T-cell (primary cell): ENCODE data around the gene RNF168. TPM values are rescaled to one million over a fixed set of nuclear protein-coding genes. Genes with fewer than 3 reads are reported as not detected.
"Not testable (repeated sequence)": the region's sequence is repeated elsewhere in the genome, so short reads cannot be mapped to it uniquely, and the experiment has no call there.

Experiments
- ATAC-seq, 4 experiments: fragments of 200-7000 bp in 3 of 4; fragments of 150-1000 bp in 1 of 4; cut with Tn5 transposase; replicated peaks in 1 of 4; 1 replicate in 3 of 4; 2 replicates in 1 of 4; pipeline ENCODE4 v1.10.0; 2021; ENCODE audit warnings: moderate library complexity in 3 of 4, mild to moderate bottlenecking in 2 of 4, moderate number of reproducible peaks in 1 of 4
- CTCF ChIA-PET, 2 donors: fragments of 300-600 bp; sonication (Branson Sonifier 250); formaldehyde crosslinking; loops; one replicate each; lab custom pipeline; 2022; ENCODE audit warnings: antibody characterized with exemption in 2 of 2; lab: Charles Lee
- POLR2A ChIA-PET, 2 donors: fragments of 300-600 bp; sonication (Branson Sonifier 250); formaldehyde crosslinking; loops; one replicate each; lab custom pipeline; 2022; ENCODE audit warnings: antibody characterized with exemption in 2 of 2; lab: Charles Lee
- DNase-seq, 35 experiments: peaks; one replicate each; pipeline versions ENCODE4 v3.0.0 to v3.0.0-alpha.2; 2013 to 2023
- H3K27ac ChIP-seq: one replicate; pipeline ENCODE4 v1.5.1; 2013; ENCODE audit warnings: low read length
- H3K27me3 ChIP-seq, 2 experiments: replicated peaks in 1 of 2; 1 replicate in 1 of 2; 2 replicates in 1 of 2; pipeline versions ENCODE4 v1.6.1 to v1.7.0; 2013; ENCODE audit warnings: low read length in 1 of 2, mixed read lengths in 1 of 2; ENCODE audit not compliant: control insufficient read depth in 2 of 2, insufficient read depth in 2 of 2; ENCODE audit errors: extremely low read depth in 1 of 2
- H3K36me3 ChIP-seq, 2 donors: 1 replicate in 1 of 2; 2 replicates in 1 of 2; pipeline versions ENCODE4 v1.6.1 to v1.7.0; 2013; ENCODE audit warnings: low read length in 1 of 2; ENCODE audit not compliant: control insufficient read depth in 2 of 2, insufficient read depth in 1 of 2; ENCODE audit errors: extremely low read depth in 1 of 2
- H3K4me1 ChIP-seq, 2 experiments: 1 replicate in 1 of 2; 2 replicates in 1 of 2; pipeline versions ENCODE4 v1.6.1 to v1.7.0; 2013; ENCODE audit warnings: low read length in 2 of 2, mixed read lengths in 1 of 2; ENCODE audit not compliant: insufficient read depth in 2 of 2, control insufficient read depth in 1 of 2; ENCODE audit errors: extremely low read depth in 1 of 2
- H3K4me3 ChIP-seq, 2 donors: 1 replicate in 1 of 2; 2 replicates in 1 of 2; pipeline versions ENCODE4 v1.5.1 to v1.7.0; 2013; ENCODE audit warnings: mild to moderate bottlenecking in 2 of 2, low read length in 1 of 2, moderate library complexity in 1 of 2; ENCODE audit not compliant: control insufficient read depth in 1 of 2; ENCODE audit errors: extremely low read depth in 1 of 2
- H3K9me3 ChIP-seq: 2 replicates; pipeline ENCODE4 v1.7.0; 2013
- H3K27ac Mint-ChIP-seq, 2 donors: one replicate each; pipeline ENCODE4 v1.8.0; 2020 to 2021; ENCODE audit warnings: mild to moderate bottlenecking in 2 of 2, mixed read lengths in 2 of 2
- H3K27me3 Mint-ChIP-seq, 2 donors: one replicate each; pipeline ENCODE4 v1.8.0; 2021 to 2022; ENCODE audit warnings: mixed read lengths in 2 of 2
- H3K36me3 Mint-ChIP-seq: one replicate; pipeline ENCODE4 v1.8.0; 2021; ENCODE audit warnings: mixed read lengths
- H3K4me1 Mint-ChIP-seq, 3 donors: one replicate each; pipeline ENCODE4 v1.8.0; 2020 to 2022; ENCODE audit warnings: mixed read lengths in 3 of 3, mild to moderate bottlenecking in 1 of 3
- H3K4me3 Mint-ChIP-seq, 3 donors: one replicate each; pipeline ENCODE4 v1.8.0; 2020 to 2022; ENCODE audit warnings: mild to moderate bottlenecking in 3 of 3, mixed read lengths in 3 of 3, moderate library complexity in 3 of 3
- H3K9me3 Mint-ChIP-seq, 3 donors: one replicate each; pipeline ENCODE4 v1.8.0; 2020 to 2022; ENCODE audit warnings: mixed read lengths in 3 of 3
- WGBS: methylation state at CpG from one replicate; pipeline ENCODE4 v1.1.5; 2013; ENCODE audit warnings: missing lambda C conversion rate; ENCODE audit not compliant: insufficient coverage; 5-methylcytosine and 5-hydroxymethylcytosine counted together
- total RNA-seq, 35 experiments: library from RNA in 6 of 35; stranded (reverse) in 6 of 35; fragments of 120-200 nt in 1 of 35; gene quantifications; one replicate each; pipeline versions ENCODE4 v1.2.1 to v1.2.4 and lab custom pipeline; 2013 to 2026

The RNF168 gene
- total RNA-seq, 5 donors from 2014 or later (not counting 1 experiment from before 2014, with no cell fraction given): 27.1 to 71.2 (median 64.8) TPM

DNA sequence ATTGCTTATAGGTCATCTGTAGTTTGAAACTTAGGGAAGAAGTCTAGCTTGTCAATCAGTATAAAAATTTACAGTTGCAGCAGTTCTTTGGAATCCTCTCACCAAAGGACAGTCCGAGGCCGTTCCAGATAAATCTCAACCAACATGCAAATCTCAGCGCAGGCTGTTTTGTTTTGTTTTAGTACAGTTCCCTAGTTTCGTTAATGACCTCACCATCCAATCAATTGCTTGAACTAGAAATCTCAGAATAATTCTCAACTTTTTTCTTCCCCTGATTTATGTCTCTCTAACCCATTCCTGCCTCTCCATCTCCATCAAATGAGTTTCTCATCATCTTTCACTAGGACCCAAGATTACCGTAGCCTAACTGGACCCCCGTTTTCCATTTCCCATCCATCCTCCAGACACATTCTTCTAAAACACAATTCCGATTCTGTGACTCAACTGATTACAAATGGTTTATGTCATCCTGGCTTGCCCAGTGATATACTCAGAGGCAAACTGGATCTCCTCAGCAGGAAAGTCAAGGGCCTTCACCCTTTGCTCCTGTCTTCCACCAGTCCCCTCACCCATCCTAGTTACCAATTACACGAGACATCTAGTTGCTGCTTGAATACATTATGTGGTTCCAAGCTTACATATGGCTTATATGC is 10.3 kb upstream of the RNF168 start:
- Histone ChIP-seq H3K9me3 (peaks cover 2% of the 10 kb centered on the region), H3K4me3 (no peak overlapping the region), H3K27ac (no peak overlapping the region), H3K4me1 (no peaks in the 10 kb centered on the region), H3K36me3 (no peaks in the 10 kb centered on the region), H3K27me3 (peaks cover 0 to 9% of the 10 kb centered on the region in 2 experiments)
- WGBS: 91% methylated on average over 8 of the region's 8 CpGs
- POLR2A ChIA-PET: no interaction called here
- no peak overlapping the region for H3K4me3 Mint-ChIP-seq
- H3K27ac Mint-ChIP-seq: no peak overlapping the region
- H3K4me1 Mint-ChIP-seq: peaks cover 0 to 4% (median 0%) of the 10 kb centered on the region in 3 donors
- DNase-seq (no peak), ATAC-seq (no peak)
- H3K27me3 Mint-ChIP-seq: peaks cover 0 to 6% of the 10 kb centered on the region in 2 donors
- peaks cover 3 to 12% (median 4%) of the 10 kb centered on the region in 3 donors for H3K9me3 Mint-ChIP-seq
- CTCF ChIA-PET: no interaction called here
- no peaks in the 10 kb centered on the region for H3K36me3 Mint-ChIP-seq

GRCh38 chr3:196511646-196512425 is 8.3 kb upstream of the RNF168 start:
- CTCF ChIA-PET, H3K27me3 Mint-ChIP-seq, H3K36me3 Mint-ChIP-seq, H3K27me3 ChIP-seq, ATAC-seq, H3K4me3 ChIP-seq, H3K4me1 Mint-ChIP-seq, H3K27ac ChIP-seq, H3K4me3 Mint-ChIP-seq, H3K4me1 ChIP-seq, H3K27ac Mint-ChIP-seq, H3K9me3 ChIP-seq, H3K36me3 ChIP-seq, H3K9me3 Mint-ChIP-seq: not testable (repeated sequence)
- whole genome bisulfite sequencing: 73% methylated on average over 11 of the region's 15 CpGs
- POLR2A ChIA-PET: interaction anchor here in 1 of 2 donors (0.6 kb wide), 2 partner anchors 103 to 397 kb away, joined by 3 to 4 read pairs; no protein-coding TSS in a partner anchor
- DNase-seq: peak in 1 of 35 experiments; percentile 25

- H3K4me3 ChIP-seq, H3K27me3 ChIP-seq, H3K4me3 Mint-ChIP-seq, DNase-seq, ATAC-seq, CTCF ChIA-PET, H3K27me3 Mint-ChIP-seq, H3K4me1 Mint-ChIP-seq, H3K27ac Mint-ChIP-seq, H3K27ac ChIP-seq, H3K36me3 ChIP-seq, H3K9me3 Mint-ChIP-seq, POLR2A ChIA-PET, H3K36me3 Mint-ChIP-seq, H3K4me1 ChIP-seq, H3K9me3 ChIP-seq: not testable (repeated sequence)
- WGBS: no CpG with 5 or more reads among the region's 1 CpG
These were observed 7.5 kb upstream of the RNF168 start for GRCh38 chr3:196511108-196511507.

- no peak overlapping the region for H3K4me3 Mint-ChIP-seq
- ChIA-PET CTCF (interaction anchor here in 1 of 2 donors (0.5 kb wide), 1 partner anchor 595 kb away, joined by 10 read pairs; no protein-coding TSS in a partner anchor), POLR2A (interaction anchor here (0.5 to 0.6 kb wide), 2 partner anchors 12 to 285 kb away, joined by 3 read pairs; no protein-coding TSS in a partner anchor)
- peaks cover 3 to 11% (median 9%) of the 10 kb centered on the region in 3 donors for H3K4me1 Mint-ChIP-seq
- 81% methylated on average over 6 of the region's 8 CpGs for WGBS
- H3K27ac ChIP-seq: no peak overlapping the region
- H3K4me3 ChIP-seq: no peak overlapping the region
- no peaks in the 10 kb centered on the region for H3K36me3 ChIP-seq
- H3K27me3 Mint-ChIP-seq: no peaks in the 10 kb centered on the region
- no peak for DNase-seq
- no peak overlapping the region for H3K27ac Mint-ChIP-seq
- peaks cover 0 to 8% (median 6%) of the 10 kb centered on the region in 3 donors for H3K9me3 Mint-ChIP-seq
- H3K27me3 ChIP-seq: no peaks in the 10 kb centered on the region
- peaks cover under 1 to 18% of the 10 kb centered on the region in 2 experiments for H3K4me1 ChIP-seq
- H3K9me3 ChIP-seq: no peaks in the 10 kb centered on the region
- ATAC-seq: no peak
- H3K36me3 Mint-ChIP-seq: peaks cover 4% of the 10 kb centered on the region
These were observed 3.1 kb upstream of the RNF168 start for GRCh38 chr3:196506687-196507086.

DNA sequence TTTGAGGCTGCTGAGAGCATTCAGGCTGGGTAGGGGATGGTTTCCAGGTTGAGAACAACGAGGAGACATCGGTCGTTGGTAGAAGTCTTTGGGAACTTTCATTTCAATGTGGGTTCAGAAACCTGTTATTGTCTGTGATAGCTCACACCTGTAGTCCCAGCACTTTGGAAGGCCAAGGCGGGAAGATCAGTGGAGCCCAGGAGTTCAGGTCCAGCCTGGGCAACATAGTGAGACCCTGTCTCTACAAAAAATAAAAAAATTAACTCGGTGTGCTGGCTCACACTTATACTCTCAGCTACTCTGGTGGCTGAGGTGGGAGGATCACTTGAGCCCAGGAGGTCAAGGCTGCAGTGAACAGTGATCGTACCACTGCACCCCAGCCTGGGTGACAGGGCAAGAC is 988 bp upstream of the RNF168 start:
- DNase-seq: no peak
- peaks cover 0 to 8% (median 6%) of the 10 kb centered on the region in 3 donors for H3K9me3 Mint-ChIP-seq
- Histone ChIP-seq H3K9me3 (no peaks in the 10 kb centered on the region), H3K27ac (peak overlapping the region; percentile 75), H3K36me3 (peaks cover 0 to 4% of the 10 kb centered on the region in 2 donors), H3K4me3 (no peak overlapping the region), H3K4me1 (peaks cover 4 to 29% of the 10 kb centered on the region in 2 experiments), H3K27me3 (no peaks in the 10 kb centered on the region)
- H3K4me3 Mint-ChIP-seq: peak overlapping the region; percentile 96 to 100 (median 100)
- ChIA-PET CTCF (no interaction called here), POLR2A (no interaction called here)
- no peaks in the 10 kb centered on the region for H3K27me3 Mint-ChIP-seq
- ATAC-seq: no peak
- WGBS: 94% methylated on average over 6 of the region's 6 CpGs
- H3K27ac Mint-ChIP-seq: peak overlapping the region; percentile 95 to 97
- peaks cover 16 to 30% (median 29%) of the 10 kb centered on the region in 3 donors for H3K4me1 Mint-ChIP-seq
- H3K36me3 Mint-ChIP-seq: peaks cover 21% of the 10 kb centered on the region

GRCh38 chr3:196504077-196504398 is 470 bp upstream of the RNF168 start:
- WGBS: no CpG with 5 or more reads among the region's 7 CpGs
- POLR2A ChIA-PET: not testable (repeated sequence)

More at GRCh38 chr3:196504077-196504398, 470 bp upstream of the RNF168 start:
- Mint-ChIP-seq H3K4me1 (peaks cover 21 to 35% (median 34%) of the 10 kb centered on the region in 3 donors), H3K36me3 (peaks cover 26% of the 10 kb centered on the region), H3K4me3 (peak overlapping the region; percentile 96 to 100 (median 100)), H3K27ac (peak overlapping the region; percentile 95 to 97)
- Histone ChIP-seq H3K4me3 (peak overlapping the region in 1 of 2 donors; percentile 99), H3K4me1 (peaks cover 6 to 34% of the 10 kb centered on the region in 2 experiments), H3K27ac (peak overlapping the region; percentile 75)
- H3K9me3 ChIP-seq, DNase-seq, H3K9me3 Mint-ChIP-seq, CTCF ChIA-PET, H3K27me3 ChIP-seq, ATAC-seq, H3K36me3 ChIP-seq, H3K27me3 Mint-ChIP-seq: not testable (repeated sequence)
